HG02678 (cell line): ENCODE data around the gene PRKCE.

ENCODE experiments used
- ATAC-seq: cut with Tn5 transposase; IDR thresholded peaks from one replicate; pipeline ENCODE4 v1.9.1; 2021; ENCODE audit warnings: mild to moderate bottlenecking, moderate library complexity; ENCODE audit not compliant: unreplicated experiment

The PRKCE gene

DNA sequence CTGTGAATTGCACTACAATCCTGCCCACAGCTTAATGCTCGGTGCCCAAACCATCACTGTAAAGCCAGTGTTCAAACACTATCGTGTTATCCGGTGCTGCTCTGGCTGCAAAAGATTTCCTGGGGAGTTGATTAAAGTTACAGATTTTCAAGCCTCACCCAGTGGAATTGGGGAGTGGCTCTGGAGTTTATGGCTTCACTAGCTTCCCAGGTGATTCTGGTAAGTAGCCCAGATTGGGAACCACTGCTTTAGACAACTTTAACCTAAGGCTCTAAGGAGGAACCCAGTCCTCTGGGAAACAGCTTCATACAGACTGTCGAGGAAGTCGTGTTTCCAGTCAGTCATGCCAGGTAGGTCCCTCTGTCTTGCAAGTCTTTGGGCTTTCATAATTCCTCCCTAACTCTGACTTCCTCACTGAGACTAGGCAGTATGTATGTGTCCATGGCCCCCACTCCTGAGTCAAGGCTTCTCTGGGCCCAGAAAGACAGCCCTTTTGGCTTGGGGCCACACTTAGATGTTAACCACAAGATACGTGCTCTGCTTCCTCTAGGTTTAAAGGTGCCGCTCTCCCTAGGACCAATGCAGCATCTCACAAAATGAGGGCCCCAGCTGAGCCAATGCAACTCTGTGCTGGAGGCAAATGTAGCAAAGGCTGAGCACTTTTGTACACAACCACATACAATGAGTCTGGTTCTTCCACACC, 299.7 kb downstream of the PRKCE start:
- ATAC-seq: no peak

DNA sequence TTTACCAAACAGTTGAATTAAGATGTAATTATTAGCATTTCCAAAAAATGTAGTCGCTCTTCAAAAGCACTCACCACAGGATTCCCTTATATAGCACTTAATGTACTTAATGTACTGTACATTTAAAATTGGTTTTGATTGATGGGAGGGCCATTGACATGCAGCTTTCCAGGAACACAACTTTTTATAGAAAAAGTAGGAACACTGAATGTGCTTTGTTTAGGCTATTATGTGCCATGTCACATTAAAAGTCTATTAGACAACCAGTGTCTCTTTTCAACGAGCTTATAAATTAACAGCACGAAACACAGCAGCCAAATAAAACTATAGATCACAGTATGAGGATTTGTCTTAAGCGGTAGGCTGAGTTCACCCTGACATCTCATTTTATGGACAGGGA, 301.1 kb downstream of the PRKCE start:
- ATAC-seq: no peak

DNA sequence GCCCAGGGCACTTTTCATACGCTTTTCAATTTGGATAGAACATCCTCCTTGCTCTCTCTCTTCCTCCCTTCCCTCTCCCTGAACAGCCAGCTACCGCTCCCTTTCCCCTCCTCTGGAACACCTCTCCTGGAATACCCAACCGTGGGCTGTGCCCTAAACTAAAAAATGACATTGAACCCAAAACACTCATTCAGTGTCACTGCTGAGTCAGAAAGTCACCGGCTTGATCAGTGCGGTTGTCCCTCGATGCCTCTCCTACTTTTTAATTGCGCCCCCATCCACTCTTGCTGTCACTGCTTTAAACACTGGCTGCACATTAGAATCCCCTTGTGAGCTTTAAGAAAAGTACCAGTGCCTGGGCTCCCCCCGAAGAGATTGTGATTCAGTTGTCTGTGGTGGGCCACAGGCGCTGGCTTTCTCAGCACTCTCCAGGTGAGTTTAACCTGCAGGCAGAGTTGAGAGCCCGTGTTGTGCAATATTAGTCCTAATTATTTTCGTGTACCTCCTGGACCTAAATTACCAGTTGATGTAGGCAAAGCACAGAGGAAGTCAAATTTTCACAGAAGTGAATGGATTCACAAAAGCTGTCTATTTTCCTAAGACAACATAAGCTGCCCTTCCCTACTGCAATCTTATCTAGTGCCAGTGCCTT, 302.0 kb downstream of the PRKCE start:
- no peak for ATAC-seq

DNA sequence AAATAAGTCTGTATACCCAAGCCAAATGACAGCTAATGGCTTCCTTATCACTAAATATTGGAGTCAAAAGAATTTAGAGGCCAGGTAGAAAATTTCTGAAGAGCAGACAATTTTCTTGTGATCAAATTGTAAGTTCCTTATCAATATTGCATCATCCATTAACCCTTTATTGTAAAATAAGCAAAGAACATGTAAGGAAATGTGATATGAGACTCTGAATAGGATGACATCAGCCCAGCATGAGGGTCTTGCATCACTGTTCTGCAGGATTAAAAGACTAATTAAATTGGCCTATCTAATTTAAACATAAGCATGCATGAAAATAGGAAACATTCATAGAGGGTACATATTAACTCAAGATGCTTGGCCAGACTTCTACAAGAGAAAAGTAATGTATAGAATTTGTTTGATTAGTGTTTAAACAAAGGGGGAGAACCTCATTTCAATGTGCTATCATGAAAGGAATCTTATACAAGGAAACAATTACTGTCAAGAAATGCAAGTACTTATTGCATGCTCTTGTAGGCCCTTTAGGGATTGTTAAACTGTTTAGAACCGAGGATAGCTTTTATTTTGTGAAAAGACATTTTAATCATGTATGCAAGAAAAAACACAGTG, 302.9 kb downstream of the PRKCE start:
- no peak for ATAC-seq

DNA sequence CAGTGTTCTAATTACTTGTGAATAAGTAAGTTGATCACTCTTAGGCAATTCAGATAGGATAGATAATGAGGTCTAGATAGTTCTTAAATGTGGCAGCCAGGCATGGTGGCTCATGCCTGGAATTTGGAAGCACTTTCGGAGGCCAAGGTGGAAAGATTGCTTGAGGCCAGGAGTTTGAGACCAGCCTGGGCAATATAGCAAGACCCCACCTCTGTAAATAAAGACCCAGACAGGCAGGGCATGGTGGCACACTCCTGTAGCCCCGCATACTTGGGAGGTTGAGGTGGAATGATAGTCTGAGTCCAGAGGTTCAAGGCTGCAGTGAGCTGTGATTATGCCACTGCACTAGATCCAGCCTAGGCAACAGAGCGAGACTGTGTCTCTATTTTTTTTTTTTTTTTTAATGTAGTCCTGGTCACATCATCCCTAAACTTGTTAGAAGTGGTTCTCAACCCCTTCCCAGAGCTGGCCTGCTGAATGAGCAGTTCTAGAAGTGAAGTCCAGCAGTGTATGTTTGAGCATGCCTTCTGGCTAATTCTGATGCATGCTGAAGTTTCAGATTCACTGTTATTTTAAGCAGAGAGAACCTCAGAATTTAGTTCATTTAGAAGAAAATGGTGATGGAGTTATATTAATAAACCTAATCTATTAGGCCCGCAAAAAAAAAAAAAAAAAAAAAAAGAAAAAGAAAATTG, 306.2 kb downstream of the PRKCE start:
- no peak for ATAC-seq

DNA sequence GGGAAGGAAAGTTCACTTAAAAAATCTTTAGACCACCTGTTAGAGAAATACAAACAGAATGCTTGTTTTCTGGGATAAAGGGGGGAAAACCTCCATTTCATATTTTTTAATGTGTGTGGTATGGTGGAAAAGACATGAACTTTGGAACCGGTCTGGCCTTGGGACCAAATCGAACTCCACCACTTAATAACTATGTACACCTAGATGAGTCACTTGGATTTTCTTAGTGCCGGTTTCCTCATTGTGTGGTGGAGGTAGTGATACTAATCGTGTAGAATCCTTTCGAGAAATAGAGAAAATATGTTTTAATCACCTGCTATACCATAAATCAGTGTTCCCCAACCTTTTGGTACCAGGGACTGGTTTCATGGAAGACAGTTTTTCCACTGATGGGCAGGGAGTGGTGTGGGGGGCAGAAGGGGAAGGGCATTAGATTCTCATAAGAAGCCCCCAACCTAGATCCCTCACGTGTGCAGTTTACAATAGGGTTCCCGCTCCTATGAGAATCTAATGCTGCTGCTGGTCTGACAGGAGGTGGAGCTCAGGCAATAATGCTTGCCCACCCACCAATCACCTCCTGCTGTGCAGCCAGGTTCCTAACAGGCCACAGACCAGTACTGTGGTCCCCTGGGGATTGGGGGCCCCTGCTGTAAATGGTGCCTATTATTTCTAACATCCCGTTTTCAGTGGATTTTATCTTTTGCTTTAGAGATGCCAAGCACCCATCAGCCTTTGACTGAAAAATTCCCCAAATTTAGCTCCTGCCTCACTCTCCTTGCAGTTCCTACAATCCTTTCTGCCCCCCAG, 308.8 kb downstream of the PRKCE start:
- no peak for ATAC-seq

DNA sequence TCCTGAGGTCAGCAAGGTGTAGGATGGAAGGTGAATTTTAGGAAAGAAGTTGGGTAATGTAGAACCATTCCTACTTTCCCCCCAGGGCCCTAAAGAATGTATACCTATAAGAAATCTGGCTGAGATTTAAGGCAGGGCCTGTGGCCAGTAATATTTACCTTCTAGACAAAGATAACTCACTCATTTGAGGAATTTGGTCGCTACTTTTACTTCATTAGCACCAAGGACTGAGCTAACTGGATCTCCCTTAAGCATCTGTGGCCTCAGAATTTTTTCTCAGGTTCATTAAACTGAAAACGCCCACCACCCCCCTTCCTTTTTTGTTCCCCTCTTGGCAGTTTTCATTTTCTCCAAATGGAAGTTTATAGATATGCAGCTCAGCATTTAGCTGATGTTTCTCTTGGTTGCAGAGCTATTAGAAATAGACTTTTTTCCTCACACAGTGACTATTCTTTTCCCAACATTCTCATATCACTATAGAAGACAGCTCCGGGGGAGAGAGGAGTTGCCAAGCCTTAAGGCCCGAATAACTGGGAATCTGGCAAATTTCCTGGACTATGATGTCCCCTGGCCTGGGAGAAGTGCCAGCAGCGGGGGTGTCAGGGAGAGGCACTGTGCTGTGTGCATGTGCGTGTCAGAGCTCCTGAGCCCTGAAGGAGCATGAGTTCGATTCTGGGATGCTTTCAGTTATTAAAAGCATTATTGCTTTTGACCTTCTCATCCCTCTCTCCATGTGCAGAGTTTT, 310.9 kb downstream of the PRKCE start:
- ATAC-seq: no peak

DNA sequence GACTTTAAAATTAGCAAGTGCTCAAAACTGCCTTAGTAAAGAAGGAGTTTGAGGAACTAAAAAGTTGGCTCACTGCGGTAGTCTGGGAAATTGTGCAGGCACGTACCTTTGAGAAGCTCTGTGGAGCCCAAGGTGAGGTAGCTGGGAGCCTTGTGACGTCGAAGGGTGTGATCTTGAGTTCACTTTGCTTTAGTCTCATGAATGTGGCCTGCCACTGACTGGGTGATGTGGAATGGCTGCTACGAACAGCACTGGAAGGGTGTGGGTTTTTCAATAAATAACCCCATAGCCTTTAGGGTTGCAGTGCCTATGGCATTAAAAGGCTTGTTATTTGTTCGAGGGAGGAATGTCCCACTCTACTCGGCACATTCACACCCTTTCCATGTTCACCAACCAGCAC, 312.3 kb downstream of the PRKCE start:
- no peak for ATAC-seq

DNA sequence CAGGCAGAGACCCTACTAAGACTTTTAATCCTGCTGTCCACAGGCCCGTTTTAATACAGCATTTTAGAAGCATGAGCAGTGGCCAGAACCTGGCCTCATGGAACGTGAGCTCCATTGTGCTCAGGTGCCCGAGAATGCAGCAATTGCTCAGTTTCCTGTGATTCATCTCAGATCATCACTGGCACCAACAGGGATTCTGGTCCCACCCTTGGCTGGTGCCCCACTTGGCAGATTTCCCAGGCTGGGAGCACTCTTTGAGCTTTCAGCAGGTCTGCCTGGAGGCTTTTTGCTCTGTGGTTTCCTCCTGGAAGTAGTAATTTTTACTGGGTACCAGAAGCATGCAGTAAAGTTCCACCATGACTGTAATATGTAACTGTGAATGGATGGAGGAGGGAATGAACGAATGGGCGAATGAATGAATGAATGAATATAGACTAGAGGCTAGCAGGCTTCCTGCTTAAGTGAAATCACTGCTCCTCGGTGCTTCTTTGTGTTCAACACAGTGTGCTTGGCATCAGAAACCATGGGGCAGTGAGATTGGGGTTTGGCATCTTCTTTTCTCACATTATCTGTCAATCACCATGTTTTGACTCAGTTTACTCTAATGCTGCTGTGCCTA, 312.9 kb downstream of the PRKCE start:
- ATAC-seq: no peak

DNA sequence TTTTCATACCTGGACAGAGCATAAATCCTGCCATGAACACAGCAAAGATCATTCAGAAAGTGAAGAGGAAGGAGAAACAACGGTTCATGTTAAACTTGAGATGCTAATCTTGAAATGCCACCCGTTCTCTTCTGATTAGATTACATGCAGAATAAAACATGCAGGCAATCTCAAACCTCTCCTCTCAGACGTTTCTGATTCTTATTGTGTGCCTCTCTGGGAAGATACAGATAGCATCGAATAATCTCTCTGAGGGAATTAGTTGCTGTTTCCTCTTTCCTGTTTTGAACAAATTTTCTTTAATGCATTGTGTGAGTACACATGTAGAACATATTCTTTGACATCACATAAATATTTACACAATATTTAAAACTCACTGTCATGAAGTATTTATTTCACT, 313.4 kb downstream of the PRKCE start:
- ATAC-seq: no peak

DNA sequence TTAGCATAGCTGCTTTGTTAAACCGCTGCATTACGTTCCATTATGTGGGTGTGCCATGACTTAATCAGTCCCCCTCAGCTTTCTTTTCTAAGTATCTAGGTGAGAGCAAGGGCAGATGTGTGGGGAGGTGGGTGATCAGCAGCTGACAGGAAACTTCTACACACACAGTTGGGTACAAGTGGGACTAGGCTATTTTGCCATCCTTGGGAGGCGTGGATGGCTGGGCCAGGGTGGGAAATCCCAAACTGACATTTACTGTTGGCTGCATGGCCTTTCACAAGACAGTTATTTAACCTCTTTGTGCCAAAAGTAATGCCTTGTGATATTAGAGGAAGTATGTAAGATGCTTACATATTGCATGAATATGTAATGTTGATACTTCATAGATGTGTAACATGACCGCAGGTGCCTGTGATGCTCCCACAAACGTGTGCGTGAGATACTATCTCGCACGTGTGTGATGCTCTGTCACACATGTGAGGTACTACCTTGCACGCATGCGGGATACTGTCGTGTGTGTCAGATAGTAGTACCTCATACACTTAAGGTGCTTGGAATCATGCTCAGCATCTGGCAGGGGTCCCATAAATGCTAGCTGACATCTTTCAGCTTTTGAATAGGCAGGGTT, 314.5 kb downstream of the PRKCE start:
- no peak for ATAC-seq

DNA sequence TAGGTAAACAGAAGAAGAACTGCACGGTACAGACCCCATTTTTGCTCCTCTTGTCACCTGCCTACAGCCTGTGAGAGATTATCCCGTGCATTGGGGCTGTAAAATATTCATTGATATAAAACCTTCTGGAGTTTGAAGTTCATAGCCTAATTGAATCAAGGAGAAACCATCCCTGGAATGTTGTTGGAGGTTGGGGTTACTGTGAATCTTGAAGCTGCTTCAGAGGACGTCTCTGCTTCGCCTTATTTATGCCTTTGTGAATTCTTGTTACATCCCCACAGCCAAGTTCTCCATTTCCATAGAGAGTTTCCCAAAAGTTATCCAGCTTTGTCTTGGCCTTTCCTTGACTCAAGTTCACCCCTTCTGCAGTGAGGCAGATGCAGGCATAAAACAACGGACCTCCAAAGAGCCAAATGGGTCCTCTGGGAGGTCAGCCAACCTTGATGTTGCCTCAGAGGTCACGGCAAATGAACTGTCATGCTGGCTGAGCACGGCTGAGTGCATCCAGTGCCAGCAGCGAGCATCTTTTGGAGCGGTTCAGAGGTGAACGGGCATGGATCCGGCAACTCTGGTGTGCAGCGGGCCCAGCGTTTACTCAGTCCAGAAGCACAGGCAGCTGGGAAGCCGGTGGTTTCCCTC, 317.6 kb downstream of the PRKCE start:
- ATAC-seq: no peak

DNA sequence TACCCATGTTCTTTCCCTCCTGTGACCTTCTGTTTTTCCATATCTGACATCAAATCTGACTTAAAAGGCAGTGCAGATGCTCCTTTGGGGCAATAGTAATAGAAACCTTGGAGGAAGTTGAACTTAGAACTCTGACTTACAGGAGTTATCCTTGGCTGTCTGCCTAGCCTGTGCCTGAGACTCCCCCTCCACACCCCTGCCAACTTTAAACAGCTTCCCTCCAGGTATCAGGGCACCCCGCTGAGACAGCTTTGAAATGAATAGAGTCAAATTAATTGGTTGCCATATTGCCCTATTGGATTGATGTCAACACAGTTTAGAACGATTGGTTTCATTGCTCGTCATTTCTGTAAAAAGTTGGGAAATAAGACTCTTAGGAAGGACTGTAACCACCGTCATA, 322.0 kb downstream of the PRKCE start:
- no peak for ATAC-seq

DNA sequence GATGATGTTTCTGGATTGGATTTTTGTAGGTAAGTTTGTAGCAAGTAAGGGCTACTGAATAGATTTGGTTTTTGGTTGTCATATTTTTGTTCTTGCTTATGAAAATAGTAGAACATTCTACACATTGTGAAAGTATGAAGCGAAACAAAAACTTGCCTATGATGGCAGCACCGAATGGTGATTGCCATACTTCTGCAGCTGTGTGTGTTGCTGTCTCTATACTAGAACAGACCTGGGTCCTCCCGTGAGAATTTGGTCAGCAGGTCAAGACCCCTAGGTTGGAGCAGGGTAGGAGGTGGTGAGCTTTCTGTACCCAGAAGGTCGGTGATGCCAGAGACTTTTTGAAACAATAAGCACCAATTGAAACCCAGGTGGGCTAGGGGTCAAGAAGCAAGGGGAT, 322.6 kb downstream of the PRKCE start:
- peak; percentile 68 for ATAC-seq

DNA sequence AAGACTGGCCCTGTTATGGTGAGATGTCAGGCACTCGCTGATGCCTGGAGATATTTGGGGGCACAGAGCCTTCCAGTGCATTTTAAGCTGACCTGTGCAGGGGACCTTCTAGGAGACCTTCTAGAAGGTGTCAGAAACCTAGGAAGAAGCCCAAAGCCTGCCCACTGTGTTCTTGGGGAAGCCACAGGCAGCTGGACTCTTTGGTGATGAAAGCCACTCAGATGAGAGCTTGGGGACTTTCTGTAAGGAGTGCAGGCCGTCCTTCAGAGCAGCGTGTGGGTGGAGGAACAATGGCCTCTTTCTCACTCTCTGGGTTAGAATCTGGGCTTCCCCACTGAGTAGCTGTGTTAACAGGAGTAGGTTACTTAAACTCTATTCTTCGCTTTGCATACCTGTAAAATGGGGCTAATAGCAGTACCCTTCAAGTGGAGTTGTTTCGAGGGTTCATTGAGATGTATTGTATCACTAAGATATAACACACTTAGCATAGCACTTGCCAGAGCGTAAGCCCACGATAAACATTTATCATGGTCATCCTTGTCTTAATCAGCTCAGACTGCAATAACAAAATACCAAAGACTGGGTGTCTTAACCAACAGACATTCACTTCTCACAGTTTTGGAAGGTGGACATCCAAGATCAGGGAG, 323.4 kb downstream of the PRKCE start:
- peak; percentile 80 for ATAC-seq

DNA sequence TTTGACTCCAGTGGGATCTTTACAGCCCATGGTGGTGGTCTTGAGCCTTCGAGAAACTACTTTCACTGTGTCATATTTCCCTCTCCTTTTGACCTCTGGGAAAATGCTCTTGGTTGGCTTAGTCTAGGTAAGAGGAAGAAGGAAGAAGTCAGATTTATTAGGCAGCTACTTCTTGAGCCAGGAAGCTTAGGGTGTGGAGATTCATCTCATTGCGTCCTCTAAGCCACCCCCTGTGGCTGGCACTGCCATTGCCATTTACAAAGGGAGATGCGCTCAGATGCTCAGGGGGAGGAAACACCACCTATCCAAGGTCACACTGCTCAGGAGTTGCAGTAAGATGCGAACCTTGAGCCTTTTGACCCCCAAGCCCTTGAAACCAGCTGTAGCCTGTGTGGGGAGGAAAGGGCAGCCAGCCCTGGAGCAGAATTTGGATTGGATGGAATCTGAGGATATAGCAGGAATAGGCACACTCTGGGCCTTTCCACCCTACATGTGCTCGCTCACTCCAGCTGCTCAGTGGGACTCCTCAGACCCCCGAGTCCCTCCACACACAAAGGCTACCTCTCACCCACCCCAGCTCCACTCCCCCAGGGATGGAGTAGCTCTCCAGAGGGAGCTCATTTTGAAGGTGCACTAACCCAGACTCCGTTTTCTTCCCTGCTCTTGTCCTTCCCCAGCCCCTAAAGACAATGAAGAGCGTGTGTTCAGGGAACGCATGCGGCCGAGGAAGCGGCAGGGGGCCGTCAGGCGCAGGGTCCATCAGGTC, 324.5 kb downstream of the PRKCE start:
- ATAC-seq: no peak

DNA sequence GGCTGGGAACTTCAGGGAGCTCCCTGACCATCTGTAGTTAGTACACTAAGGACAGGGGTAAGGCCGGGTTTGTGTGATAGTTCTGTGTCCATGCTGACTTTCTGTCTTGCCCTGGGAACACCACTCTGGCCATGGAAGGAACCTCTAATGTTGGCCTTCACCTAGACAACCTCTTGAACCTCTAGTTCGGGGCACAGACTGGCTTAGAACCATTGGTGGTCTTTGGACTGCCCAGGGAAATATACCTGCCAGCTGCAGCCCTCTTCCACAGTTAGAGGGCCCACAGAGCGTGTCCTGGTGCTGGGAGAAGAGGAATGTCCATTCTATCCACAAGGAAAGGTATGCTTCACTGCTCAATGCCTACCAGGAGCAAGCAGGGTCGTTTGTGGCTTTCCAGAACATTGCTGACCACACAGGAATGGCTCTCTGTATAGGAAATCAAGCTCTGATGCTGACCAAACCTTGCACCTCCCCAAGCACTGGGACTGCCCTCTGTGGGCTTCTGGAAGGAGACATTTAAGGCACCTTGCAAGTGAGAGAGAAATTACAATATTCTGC, 326.9 kb downstream of the PRKCE start:
- ATAC-seq: no peak
